ENCODE results near the gene LEPROT.

Gene LEPROT

GRCh38 chr1:65476327-65476726 lies 55.9 kb downstream of the LEPROT start:
- DNase-seq (ENCODE audit: low read depth in 3 of 3, low spot score in 1 of 3): no peak

GRCh38 chr1:65477414-65478378 lies 57.2 kb downstream of the LEPROT start:
- DNase-seq (ENCODE audit: low read depth in 3 of 3, low spot score in 1 of 3): no peak

- no peak for DNase-seq (ENCODE audit: low read depth in 3 of 3, low spot score in 1 of 3)
Measured at GRCh38 chr1:65478379-65479026, 58.0 kb downstream of the LEPROT start.

GRCh38 chr1:65479554-65480204 lies 59.2 kb downstream of the LEPROT start:
- DNase-seq (ENCODE audit: low read depth in 3 of 3, low spot score in 1 of 3): no peak

GRCh38 chr1:65480684-65481405 lies 60.4 kb downstream of the LEPROT start:
- DNase-seq (ENCODE audit: low read depth in 3 of 3, low spot score in 1 of 3): no peak

GRCh38 chr1:65483993-65484754 lies 63.7 kb downstream of the LEPROT start:
- DNase-seq (ENCODE audit: low read depth in 3 of 3, low spot score in 1 of 3): no peak
